Activated CD4-positive, alpha-beta T cell treated with anti-CD3 and anti-CD28 coated beads, Interleukin-10, Interleukin-2, amounts not matched to agents 100 ng/mL and 50 ng/mL, durations not matched to agents 16 hours and 8 hours (primary cell): Measurements from ENCODE around the gene TPT1.

Experiments used
- DNase-seq: peaks from one replicate; pipeline ENCODE4 v3.0.0-alpha.2; 2020

Gene TPT1

GRCh38 chr13:45333251-45333976 is 7.6 kb downstream of the TPT1 start:
- DNase-seq = no peak

GRCh38 chr13:45332831-45333219 is 8.2 kb downstream of the TPT1 start:
- DNase-seq = no peak

GRCh38 chr13:45332036-45332830 is 8.8 kb downstream of the TPT1 start:
- no peak for DNase-seq

GRCh38 chr13:45331692-45332035 is 9.3 kb downstream of the TPT1 start:
- DNase-seq = no peak

- DNase-seq = no peak
Measured at GRCh38 chr13:45331123-45331619, 9.8 kb downstream of the TPT1 start.

GRCh38 chr13:45328661-45329111 is 12.3 kb downstream of the TPT1 start:
- no peak for DNase-seq

- DNase-seq = no peak
Measured at GRCh38 chr13:45327253-45327955, 13.6 kb downstream of the TPT1 start.

- no peak for DNase-seq
Measured at GRCh38 chr13:45325806-45326205, 15.2 kb downstream of the TPT1 start.

GRCh38 chr13:45320876-45321629 is 19.9 kb downstream of the TPT1 start:
- DNase-seq = no peak

- DNase-seq = no peak
Measured at GRCh38 chr13:45316996-45317395, 24.0 kb downstream of the TPT1 start.

GRCh38 chr13:45316338-45316737 is 24.6 kb downstream of the TPT1 start:
- no peak for DNase-seq

- DNase-seq = no peak
Measured at GRCh38 chr13:45315520-45316167, 25.3 kb downstream of the TPT1 start.

- no peak for DNase-seq
Measured at GRCh38 chr13:45314822-45315221, 26.2 kb downstream of the TPT1 start.

- DNase-seq = no peak
Measured at GRCh38 chr13:45310341-45311131, 30.4 kb downstream of the TPT1 start.

- no peak for DNase-seq
Measured at GRCh38 chr13:45306966-45307365, 34.0 kb downstream of the TPT1 start.

- no peak for DNase-seq
Measured at GRCh38 chr13:45305079-45305478, 35.9 kb downstream of the TPT1 start.

- DNase-seq = no peak
Measured at GRCh38 chr13:45303866-45304265, 37.1 kb downstream of the TPT1 start.

- DNase-seq = no peak
Measured at GRCh38 chr13:45303026-45303425, 38.0 kb downstream of the TPT1 start.

- no peak for DNase-seq
Measured at GRCh38 chr13:45302507-45302906, 38.5 kb downstream of the TPT1 start.

- DNase-seq = no peak
Measured at GRCh38 chr13:45301263-45301662, 39.7 kb downstream of the TPT1 start.

GRCh38 chr13:45300190-45300985 is 40.6 kb downstream of the TPT1 start:
- no peak for DNase-seq
